ENCODE measurements around the gene METTL8.
"Not testable (repeated sequence)": the region's sequence is repeated elsewhere in the genome, so short reads cannot be mapped to it uniquely, and the experiment has no call there.

- not testable (repeated sequence) for TF ChIP-seq POLR2A (IDR thresholded peaks at IDR 0.05; ENCODE audit: low read length); GATA1 (IDR thresholded peaks at IDR 0.05; ENCODE audit: low read depth, low read length)
These were observed 55.9 kb downstream of the METTL8 start for GRCh38 chr2:171377852-171378251.

Data from erythroblast (primary cell).